BJ (cell line): ENCODE measurements around the gene CABP5. TPM values are rescaled to one million over a fixed set of nuclear protein-coding genes. Genes with fewer than 3 reads are reported as not detected.

Experiments
- CTCF ChIA-PET: fragments of 350-600 bp; formaldehyde crosslinking; extraction: SDS; loops from one replicate; lab custom pipeline; 2021; ENCODE audit warnings: antibody characterized with exemption, inconsistent platforms; lab: Yijun Ruan, JAX
- POLR2A ChIA-PET: fragments of 300-600 bp; sonication (Branson Sonifier 250); formaldehyde crosslinking; extraction: SDS; loops from one replicate; lab custom pipeline; 2021; ENCODE audit warnings: antibody characterized with exemption; lab: Charles Lee
- DNase-seq: peaks from one replicate; pipeline ENCODE4 v3.0.0-alpha.2; 2011; ENCODE audit warnings: low read depth
- H3K27me3 ChIP-seq: 2 replicates; pipeline ENCODE4 v1.6.0; 2011; ENCODE audit warnings: low read length; ENCODE audit not compliant: control insufficient read depth, insufficient read depth
- H3K36me3 ChIP-seq: 2 replicates; pipeline ENCODE4 v1.5.1; 2011; ENCODE audit warnings: low read length; ENCODE audit not compliant: control insufficient read depth, insufficient read depth
- H3K4me3 ChIP-seq: 2 replicates; pipeline ENCODE4 v1.5.1; 2011; ENCODE audit warnings: low read depth, mild to moderate bottlenecking, control low read depth, low read length
- polyA plus RNA-seq: library from polyadenylated mRNA; depleted of rRNA; stranded (reverse); fragments of >200 nt; gene quantifications from 2 replicates; pipeline ENCODE4 v1.2.3, GENCODE V29; 2011
- TF ChIP-seq, protein P1 (sequence below): IDR thresholded peaks from 2 replicates; pipeline ENCODE4 v1.5.1; 2011; ENCODE audit warnings: low read depth, mild to moderate bottlenecking, control low read depth, inconsistent platforms, low read length, moderate library complexity; ENCODE audit not compliant: insufficient read depth

The CABP5 gene
- polyA plus RNA-seq, 1 experiment = not detected

GRCh38 chr19:48051335-48052033 is 7.6 kb upstream of the CABP5 start:
- no peak for DNase-seq
- ChIA-PET CTCF (no interaction called here), POLR2A (no interaction called here)

GRCh38 chr19:48044561-48044960 is 682 bp upstream of the CABP5 start:
- Histone ChIP-seq H3K4me3 (no peak overlapping the region), H3K36me3 (no peaks in the 10 kb centered on the region), H3K27me3 (no peaks in the 10 kb centered on the region; the same call in 1 of the 2 replicates)
- ChIA-PET CTCF (no interaction called here), POLR2A (no interaction called here)
- no peak for DNase-seq
- TF ChIP-seq, protein P1, sequence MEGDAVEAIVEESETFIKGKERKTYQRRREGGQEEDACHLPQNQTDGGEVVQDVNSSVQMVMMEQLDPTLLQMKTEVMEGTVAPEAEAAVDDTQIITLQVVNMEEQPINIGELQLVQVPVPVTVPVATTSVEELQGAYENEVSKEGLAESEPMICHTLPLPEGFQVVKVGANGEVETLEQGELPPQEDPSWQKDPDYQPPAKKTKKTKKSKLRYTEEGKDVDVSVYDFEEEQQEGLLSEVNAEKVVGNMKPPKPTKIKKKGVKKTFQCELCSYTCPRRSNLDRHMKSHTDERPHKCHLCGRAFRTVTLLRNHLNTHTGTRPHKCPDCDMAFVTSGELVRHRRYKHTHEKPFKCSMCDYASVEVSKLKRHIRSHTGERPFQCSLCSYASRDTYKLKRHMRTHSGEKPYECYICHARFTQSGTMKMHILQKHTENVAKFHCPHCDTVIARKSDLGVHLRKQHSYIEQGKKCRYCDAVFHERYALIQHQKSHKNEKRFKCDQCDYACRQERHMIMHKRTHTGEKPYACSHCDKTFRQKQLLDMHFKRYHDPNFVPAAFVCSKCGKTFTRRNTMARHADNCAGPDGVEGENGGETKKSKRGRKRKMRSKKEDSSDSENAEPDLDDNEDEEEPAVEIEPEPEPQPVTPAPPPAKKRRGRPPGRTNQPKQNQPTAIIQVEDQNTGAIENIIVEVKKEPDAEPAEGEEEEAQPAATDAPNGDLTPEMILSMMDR = no peak

More at GRCh38 chr19:48051335-48052033, 7.6 kb upstream of the CABP5 start:
- Histone ChIP-seq H3K27me3 (no peaks in the 10 kb centered on the region; the same call in 1 of the 2 replicates), H3K4me3 (no peak overlapping the region), H3K36me3 (no peaks in the 10 kb centered on the region)
- TF ChIP-seq, protein P1 = no peak

DNA sequence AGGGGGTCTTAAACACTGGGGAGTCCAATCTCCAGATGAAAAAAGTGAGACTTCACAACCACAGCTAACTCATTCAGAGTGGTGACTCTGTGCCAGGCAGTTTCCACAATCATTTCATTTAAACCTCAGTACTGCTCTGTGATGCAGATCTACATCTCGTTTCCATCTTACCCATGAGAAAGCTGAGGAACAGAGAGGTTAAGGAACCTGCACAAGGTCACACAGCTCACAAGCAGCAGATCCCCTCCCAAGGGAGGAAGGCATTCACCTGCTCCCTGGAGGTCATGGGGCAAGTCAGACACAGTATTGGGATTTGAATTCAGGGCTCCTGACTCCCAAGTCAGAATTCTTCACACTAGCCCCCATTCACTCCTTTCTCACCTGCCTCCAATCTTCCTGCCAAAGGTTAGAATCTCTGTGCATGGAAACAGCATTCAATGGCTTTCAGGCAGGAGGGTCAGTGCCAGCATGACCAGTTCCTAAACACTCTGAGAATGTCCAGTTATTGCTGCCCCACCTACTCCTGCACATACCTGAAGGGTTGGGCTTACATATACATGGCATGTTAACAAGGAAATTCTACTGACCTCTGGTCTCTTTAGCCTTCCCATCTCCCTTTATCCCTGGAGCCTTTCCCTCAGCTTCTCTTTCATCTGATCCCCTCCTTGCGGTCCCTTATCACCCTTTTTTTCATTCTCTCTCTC is 1.9 kb downstream of the CABP5 start:
- CTCF ChIA-PET = interaction anchor here (1.2 kb wide), 1 partner anchor 19 kb away, joined by 3 read pairs; no protein-coding TSS in a partner anchor
- POLR2A ChIA-PET = no interaction called here
- H3K4me3 ChIP-seq = no peak overlapping the region
- H3K27me3 ChIP-seq = no peaks in the 10 kb centered on the region
- no peaks in the 10 kb centered on the region for H3K36me3 ChIP-seq
- TF ChIP-seq, protein P1 = no peak
- no peak for DNase-seq

GRCh38 chr19:48036765-48037164 is 7.1 kb downstream of the CABP5 start:
- no peak for DNase-seq
- CTCF ChIA-PET = no interaction called here
- no peak overlapping the region for H3K4me3 ChIP-seq
- POLR2A ChIA-PET = no interaction called here
- H3K36me3 ChIP-seq = no peaks in the 10 kb centered on the region
- TF ChIP-seq, protein P1 = no peak
- H3K27me3 ChIP-seq = no peaks in the 10 kb centered on the region

DNA sequence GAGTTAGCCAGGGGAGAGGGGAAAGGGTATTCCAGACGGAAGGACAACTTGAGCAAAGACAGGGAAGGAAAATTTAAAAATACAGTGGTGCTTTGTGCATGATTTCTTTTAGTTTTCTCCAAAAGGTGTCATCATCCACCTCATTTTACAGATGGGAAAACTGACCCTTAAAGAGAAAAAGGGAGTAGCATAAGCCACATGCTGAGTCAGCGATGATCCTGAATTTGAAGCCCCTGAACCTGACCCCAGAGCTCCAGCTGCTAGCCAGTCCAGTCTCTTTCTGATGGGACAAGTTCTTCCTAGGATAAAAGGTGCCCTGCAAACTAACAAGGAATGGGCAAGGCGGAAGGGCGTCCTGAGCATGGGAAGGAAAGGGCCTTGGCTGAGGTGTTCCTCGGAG is 10.3 kb downstream of the CABP5 start:
- POLR2A ChIA-PET = no interaction called here
- peaks cover 2% of the 10 kb centered on the region for H3K27me3 ChIP-seq
- H3K4me3 ChIP-seq = no peak overlapping the region
- no peak for DNase-seq
- TF ChIP-seq, protein P1 = no peak
- no peaks in the 10 kb centered on the region for H3K36me3 ChIP-seq
- CTCF ChIA-PET = no interaction called here
